ENCODE measurements around the gene STPG2.
"Not testable (repeated sequence)": the region's sequence is repeated elsewhere in the genome, so short reads cannot be mapped to it uniquely, and the experiment has no call there.

Gene STPG2

GRCh38 chr4:97938141-97938540, 205.1 kb downstream of the STPG2 start:
- no peak for DNase-seq

- DNase-seq: no peak
These were observed 218.8 kb downstream of the STPG2 start for GRCh38 chr4:97924341-97924958.

GRCh38 chr4:97923096-97923495, 220.2 kb downstream of the STPG2 start:
- DNase-seq: no peak

- no peak for DNase-seq
These were observed 226.2 kb downstream of the STPG2 start for GRCh38 chr4:97917115-97917514.

- DNase-seq: no peak
These were observed 231.1 kb downstream of the STPG2 start for GRCh38 chr4:97912156-97912555.

- DNase-seq: no peak
These were observed 231.9 kb downstream of the STPG2 start for GRCh38 chr4:97911236-97911906.

- no peak for DNase-seq
These were observed 233.3 kb downstream of the STPG2 start for GRCh38 chr4:97910005-97910404.

GRCh38 chr4:97903436-97904189, 239.7 kb downstream of the STPG2 start:
- DNase-seq: not testable (repeated sequence)

- DNase-seq: no peak
These were observed 243.0 kb downstream of the STPG2 start for GRCh38 chr4:97900229-97900628.

GRCh38 chr4:97892592-97893266, 250.5 kb downstream of the STPG2 start:
- no peak for DNase-seq

GRCh38 chr4:97879942-97880341, 263.3 kb downstream of the STPG2 start:
- DNase-seq: no peak

GRCh38 chr4:97868097-97868496, 275.2 kb downstream of the STPG2 start:
- DNase-seq: no peak

- DNase-seq: no peak
These were observed 275.7 kb downstream of the STPG2 start for GRCh38 chr4:97867557-97868091.

GRCh38 chr4:97866821-97867556, 276.3 kb downstream of the STPG2 start:
- no peak for DNase-seq

GRCh38 chr4:97851115-97851514, 292.2 kb downstream of the STPG2 start:
- DNase-seq: no peak

GRCh38 chr4:97845758-97846157, 297.5 kb downstream of the STPG2 start:
- no peak for DNase-seq

- DNase-seq: no peak
These were observed 301.8 kb downstream of the STPG2 start for GRCh38 chr4:97841512-97841911.

- no peak for DNase-seq
These were observed 306.6 kb downstream of the STPG2 start for GRCh38 chr4:97836662-97837061.

GRCh38 chr4:97828646-97829045, 314.6 kb downstream of the STPG2 start:
- no peak for DNase-seq

GRCh38 chr4:97819294-97819693, 324.0 kb downstream of the STPG2 start:
- DNase-seq: no peak

GRCh38 chr4:97812768-97813167, 330.5 kb downstream of the STPG2 start:
- DNase-seq: no peak

GRCh38 chr4:97786306-97786920, 356.9 kb downstream of the STPG2 start:
- DNase-seq: no peak

Data from NCI-H1092 (cell line).